K562 (cell line): ENCODE measurements around the gene TM9SF4. TPM values are rescaled to one million over a fixed set of nuclear protein-coding genes. Genes with fewer than 3 reads are reported as not detected.

ENCODE experiments used
- ATAC-seq: fragments of 200-7000 bp; cut with Tn5 transposase; 3 replicates; pipeline ENCODE4 v1.9.1; 2020; ENCODE audit warnings: moderate library complexity
- BruUV-seq: library from RNA; stranded (reverse); fragments of 400-500 nt; replicated peaks from 2 replicates; lab custom pipeline; 2021; lab: Mats Ljungman, UMichigan
- CTCF ChIA-PET: fragments of 300-600 bp; formaldehyde crosslinking; extraction: SDS; loops from one replicate; lab custom pipeline; 2021; ENCODE audit warnings: low intra/inter-chr PET ratio; lab: Yijun Ruan, JAX
- POLR2A ChIA-PET: fragments of 300-600, 350-650 bp; sonication (Branson Sonifier 250); formaldehyde crosslinking; extraction: SDS; loops from one replicate; lab custom pipeline; 2021; ENCODE audit warnings: antibody characterized with exemption, inconsistent platforms; lab: Yijun Ruan, JAX
- DNase-seq, 4 experiments: peaks; one replicate each; pipeline versions ENCODE4 v3.0.0 to v3.0.0-alpha.2; 2011 to 2018; ENCODE audit warnings: low spot score in 3 of 4, mixed read lengths in 3 of 4; ENCODE audit errors: extremely low read depth in 1 of 4
- FAIRE-seq: peaks from 2 replicates; lab custom pipeline; 2011; peaks lifted over from hg19 to GRCh38; lab: Jason Lieb, UNC
- H2AFZ ChIP-seq: 2 replicates; pipeline ENCODE4 v1.6.0; 2011; ENCODE audit warnings: low read depth, low read length, control low read depth, inconsistent platforms
- H3K27ac ChIP-seq: fragments of 200-600 bp; 3 replicates; pipeline ENCODE4 v1.8.0; 2011; ENCODE audit warnings: low read depth, mild to moderate bottlenecking, control low read depth, inconsistent platforms, low read length, moderate library complexity, mixed read lengths; ENCODE audit errors: extremely low read depth
- H3K27me3 ChIP-seq, 2 experiments: fragments of 300-600 bp in 1 of 2; 2 replicates in 1 of 2; 3 replicates in 1 of 2; pipeline versions ENCODE4 v1.6.0 to v1.8.0; 2011; ENCODE audit warnings: inconsistent platforms in 2 of 2, low read length in 2 of 2, mild to moderate bottlenecking in 1 of 2, mixed read lengths in 1 of 2, moderate library complexity in 1 of 2; ENCODE audit not compliant: control insufficient read depth in 2 of 2, insufficient read depth in 2 of 2
- H3K36me3 ChIP-seq: fragments of 300-600 bp; 3 replicates; pipeline ENCODE4 v1.8.0; 2011; ENCODE audit warnings: mild to moderate bottlenecking, low read length, inconsistent platforms; ENCODE audit not compliant: control insufficient read depth, insufficient read depth
- H3K4me1 ChIP-seq, 2 experiments: fragments of 200-600 bp in 1 of 2; replicated peaks in 1 of 2; 2 replicates in 1 of 2; 3 replicates in 1 of 2; pipeline versions ENCODE4 v1.5.1 to v1.8.0; 2011; ENCODE audit warnings: inconsistent platforms in 2 of 2, low read length in 2 of 2, mild to moderate bottlenecking in 1 of 2, mixed read lengths in 1 of 2, moderate library complexity in 1 of 2; ENCODE audit not compliant: control insufficient read depth in 2 of 2, insufficient read depth in 2 of 2
- H3K4me2 ChIP-seq: 2 replicates; pipeline ENCODE4 v1.6.1; 2011; ENCODE audit warnings: low read length, control low read depth, inconsistent platforms, mixed read lengths; ENCODE audit not compliant: insufficient read depth
- H3K4me3 ChIP-seq: fragments of 200-600 bp; sonication (generic), shearing (Covaris generic); 2 replicates; pipeline ENCODE4 v1.5.1; 2016; ENCODE audit warnings: control low read depth, inconsistent platforms
- H3K79me2 ChIP-seq: fragments of 200-600 bp; 3 replicates; pipeline ENCODE4 v1.8.0; 2011; ENCODE audit warnings: low read length, inconsistent platforms; ENCODE audit not compliant: control insufficient read depth, insufficient read depth
- H3K9ac ChIP-seq, 2 experiments: 2 replicates each; pipeline versions ENCODE4 v1.6.0 to v1.6.1; 2011; ENCODE audit warnings: low read depth in 2 of 2, low read length in 2 of 2, control low read depth in 1 of 2, inconsistent platforms in 1 of 2, mild to moderate bottlenecking in 1 of 2, mixed read lengths in 1 of 2; ENCODE audit not compliant: insufficient read depth in 1 of 2
- H3K9me1 ChIP-seq: one replicate; pipeline ENCODE4 v1.6.0; 2011; ENCODE audit warnings: inconsistent platforms, mild to moderate bottlenecking, low read length, moderate library complexity; ENCODE audit not compliant: control insufficient read depth, insufficient read depth
- H3K9me3 ChIP-seq: replicated peaks from 2 replicates; pipeline ENCODE4 v1.5.1; 2011; ENCODE audit warnings: low read depth, low read length, inconsistent platforms; ENCODE audit not compliant: control insufficient read depth, insufficient read depth
- H4K20me1 ChIP-seq: replicated peaks from 2 replicates; pipeline ENCODE4 v1.6.1; 2011; ENCODE audit warnings: low read length, inconsistent platforms, mixed read lengths; ENCODE audit not compliant: control insufficient read depth, insufficient read depth
- ASH1L ChIP-seq: fragments of 450-650 bp; IDR thresholded peaks from 2 replicates; pipeline ENCODE4 v1.6.1; 2018; ENCODE audit warnings: borderline replicate concordance, mild to moderate bottlenecking, low read depth; ENCODE audit not compliant: partially characterized antibody
- TEAD4 ChIP-seq, 2 experiments: sonication (generic) in 1 of 2; formaldehyde crosslinking in 1 of 2; IDR thresholded peaks; 2 replicates each; pipeline versions ENCODE4 v1.6.1 to v1.8.0; 2012 to 2022; ENCODE audit warnings: borderline replicate concordance in 1 of 2, inconsistent platforms in 1 of 2, low read length in 1 of 2, mild to moderate bottlenecking in 1 of 2, missing genetic modification reagents in 1 of 2
- WGBS: fragments of 100-300 bp; shearing (Covaris generic); methylation state at CpG from one replicate; pipeline ENCODE4 v1.1.6; 2016; ENCODE audit warnings: low coverage, mixed read lengths; ENCODE audit not compliant: insufficient coverage; ENCODE audit errors: missing lambda C conversion rate; 5-methylcytosine and 5-hydroxymethylcytosine counted together
- in situ Hi-C: fragments of 300-500 bp; cut with MboI; formaldehyde crosslinking; loops from 4 replicates; pipeline ENCODE4 v1.15.0; 2018; ENCODE audit warnings: inconsistent platforms, mixed read lengths
- intact Hi-C: fragments of 100-400 bp; cut with micrococcal nuclease; formaldehyde crosslinking; loops from 2 replicates; pipeline ENCODE4 v1.14.2; 2022
- polyA plus RNA-seq, 8 experiments: library from polyadenylated mRNA; depleted of rRNA in 4 of 8; stranded (reverse) in 5 of 8; unstranded in 3 of 8; fragments of >200 nt; fragmentation: Nextera tagmentation in 2 of 8; fragmentation: Illumina TruSeq in 1 of 8; extraction: Ambion mirVana in 2 of 8; extraction: Trizol in 1 of 8; gene quantifications; 2 replicates each; pipeline versions ENCODE4 v1.2.1 to v1.2.3, GENCODE V29; 2011 to 2014; ENCODE audit warnings: inconsistent platforms in 1 of 8, missing spikeins in 1 of 8
- total RNA-seq, 7 experiments: library from RNA; depleted of rRNA in 6 of 7; stranded (reverse); fragments of >200 nt in 6 of 7; fragmentation: Illumina TruSeq in 2 of 7; extraction: Trizol in 2 of 7; gene quantifications; 2 replicates each; pipeline versions ENCODE4 v1.2.1 to v1.2.3, GENCODE V29; 2011 to 2021; ENCODE audit warnings: low replicate concordance in 1 of 7

Gene TM9SF4
- total and polyA plus RNA-seq, 9 of the 15 experiments (the other 6 are each of a cell fraction or from before 2014, with no cell fraction given), result 14.5 to 46.3 (median 26.9) TPM

- ATAC-seq (no peak), DNase-seq (no peak), FAIRE-seq (no peak)
- no peaks in the 10 kb centered on the region for H3K9me3 ChIP-seq
- ChIA-PET CTCF (no interaction called here), POLR2A (interaction anchor here (0.7 to 1.9 kb wide), 4 partner anchors 10 to 136 kb away, joined by 3 to 5 read pairs (median 4); no protein-coding TSS in a partner anchor)
- no TSS peak for BruUV-seq
- H3K27ac ChIP-seq, result no peak overlapping the region
- H3K4me2 ChIP-seq, result no peak overlapping the region
- no peaks in the 10 kb centered on the region for H3K79me2 ChIP-seq
- no peak overlapping the region for H3K9ac ChIP-seq
- H3K4me1 ChIP-seq, result no peaks in the 10 kb centered on the region; a peak in 2 of 5 replicates
- H3K4me3 ChIP-seq, result no peak overlapping the region
- no peaks in the 10 kb centered on the region for H3K9me1 ChIP-seq
- H3K27me3 ChIP-seq, result no peaks in the 10 kb centered on the region
- H4K20me1 ChIP-seq, result no peaks in the 10 kb centered on the region
- intact Hi-C loops, result no loop called here
- WGBS, result 18% methylated on average over 2 of the region's 2 CpGs
- in situ Hi-C loops, result no loop called here
- H3K36me3 ChIP-seq, result no peaks in the 10 kb centered on the region
- no peak overlapping the region for H2AFZ ChIP-seq
- TF ChIP-seq TEAD4 (IDR thresholded peaks at IDR 0.05; ENCODE audit: low read length), result no peak
- TF ChIP-seq TEAD4 (CRISPR knock-in tag; IDR thresholded peaks at IDR 0.05; ENCODE audit: borderline replicate concordance), result no peak
These were observed 70.0 kb downstream of the TM9SF4 start for GRCh38 chr20:32179515-32179914.

GRCh38 chr20:32179934-32180333, 70.4 kb downstream of the TM9SF4 start:
- no peaks in the 10 kb centered on the region for H3K27me3 ChIP-seq
- H3K36me3 ChIP-seq, result no peaks in the 10 kb centered on the region
- no peak overlapping the region for H3K4me2 ChIP-seq
- FAIRE-seq (no peak), DNase-seq (no peak), ATAC-seq (no peak)
- H3K27ac ChIP-seq, result no peak overlapping the region
- no peaks in the 10 kb centered on the region for H3K79me2 ChIP-seq
- no peak overlapping the region for H2AFZ ChIP-seq
- intact Hi-C loops (no loop called here), in situ Hi-C loops (no loop called here)
- no peak for TF ChIP-seq ASH1L
- no peaks in the 10 kb centered on the region for H4K20me1 ChIP-seq
- no peaks in the 10 kb centered on the region for H3K9me3 ChIP-seq
- H3K9ac ChIP-seq, result no peak overlapping the region
- CTCF ChIA-PET, result no interaction called here
- H3K4me3 ChIP-seq, result no peak overlapping the region
- POLR2A ChIA-PET, result interaction anchor here (1.0 to 1.9 kb wide), 2 partner anchors 11 to 136 kb away, joined by 4 to 5 read pairs; no protein-coding TSS in a partner anchor
- H3K4me1 ChIP-seq, result no peaks in the 10 kb centered on the region; a peak in 2 of 5 replicates
- H3K9me1 ChIP-seq, result no peaks in the 10 kb centered on the region
- 23% methylated on average over 4 of the region's 4 CpGs for WGBS
- no TSS peak for BruUV-seq
